DND-41 (cell line): Measurements from ENCODE around the gene SNAP47.
"Not testable (repeated sequence)": the region's sequence is repeated elsewhere in the genome, so short reads cannot be mapped to it uniquely, and the experiment has no call there.

Experiments
- EZH2 ChIP-seq: IDR thresholded peaks from 3 replicates; pipeline ENCODE4 v1.6.1; 2012; ENCODE audit warnings: borderline replicate concordance, low read depth, mild to moderate bottlenecking, moderate library complexity, low read length, inconsistent platforms; ENCODE audit not compliant: severe bottlenecking
- TF ChIP-seq, protein P1 (sequence below): IDR thresholded peaks from 2 replicates; pipeline ENCODE4 v1.5.1; 2012; ENCODE audit warnings: borderline replicate concordance, low read length, moderate library complexity, mild to moderate bottlenecking; ENCODE audit not compliant: poor library complexity, severe bottlenecking; ENCODE audit errors: extremely low read depth

DNA sequence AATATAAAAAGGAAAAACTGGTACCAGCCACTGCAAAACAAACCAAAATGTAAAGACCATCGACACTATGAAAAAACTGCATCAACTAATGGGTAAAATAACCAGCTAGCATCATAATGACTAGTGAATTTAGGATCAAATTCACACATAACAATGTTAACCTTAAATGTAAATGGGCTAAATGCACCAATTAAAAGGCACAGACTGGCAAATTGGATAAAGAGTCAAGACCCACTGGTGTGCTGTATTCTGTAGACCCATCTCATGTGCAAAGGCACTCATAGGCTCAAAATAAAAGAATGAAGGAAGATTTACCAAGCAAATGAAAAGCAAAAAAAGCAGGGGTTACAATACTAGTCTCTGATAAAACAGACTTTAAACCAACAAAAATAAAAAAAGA lies 33.6 kb upstream of the SNAP47 start:
- TF ChIP-seq, protein P1, sequence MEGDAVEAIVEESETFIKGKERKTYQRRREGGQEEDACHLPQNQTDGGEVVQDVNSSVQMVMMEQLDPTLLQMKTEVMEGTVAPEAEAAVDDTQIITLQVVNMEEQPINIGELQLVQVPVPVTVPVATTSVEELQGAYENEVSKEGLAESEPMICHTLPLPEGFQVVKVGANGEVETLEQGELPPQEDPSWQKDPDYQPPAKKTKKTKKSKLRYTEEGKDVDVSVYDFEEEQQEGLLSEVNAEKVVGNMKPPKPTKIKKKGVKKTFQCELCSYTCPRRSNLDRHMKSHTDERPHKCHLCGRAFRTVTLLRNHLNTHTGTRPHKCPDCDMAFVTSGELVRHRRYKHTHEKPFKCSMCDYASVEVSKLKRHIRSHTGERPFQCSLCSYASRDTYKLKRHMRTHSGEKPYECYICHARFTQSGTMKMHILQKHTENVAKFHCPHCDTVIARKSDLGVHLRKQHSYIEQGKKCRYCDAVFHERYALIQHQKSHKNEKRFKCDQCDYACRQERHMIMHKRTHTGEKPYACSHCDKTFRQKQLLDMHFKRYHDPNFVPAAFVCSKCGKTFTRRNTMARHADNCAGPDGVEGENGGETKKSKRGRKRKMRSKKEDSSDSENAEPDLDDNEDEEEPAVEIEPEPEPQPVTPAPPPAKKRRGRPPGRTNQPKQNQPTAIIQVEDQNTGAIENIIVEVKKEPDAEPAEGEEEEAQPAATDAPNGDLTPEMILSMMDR, result not testable (repeated sequence)
- TF ChIP-seq EZH2, result not testable (repeated sequence)
